SH-SY5Y (cell line): ENCODE data around the gene SPAG9.

Experiments
- GATA2 ChIP-seq: IDR thresholded peaks from 2 replicates; pipeline ENCODE4 v1.6.1; 2011; ENCODE audit warnings: mild to moderate bottlenecking, low read depth, low read length
- GATA3 ChIP-seq: IDR thresholded peaks from 2 replicates; pipeline ENCODE4 v1.6.1; 2011; ENCODE audit warnings: low read depth, mild to moderate bottlenecking, low read length, moderate library complexity

SPAG9 gene

GRCh38 chr17:51064061-51064735 lies 56.5 kb downstream of the SPAG9 start:
- TF ChIP-seq GATA3, result no peak
- TF ChIP-seq GATA2, result no peak

- TF ChIP-seq GATA2 (no peak), GATA3 (no peak)
Measured at GRCh38 chr17:51060396-51060795, 60.3 kb downstream of the SPAG9 start.

- no peak for TF ChIP-seq GATA3
- TF ChIP-seq GATA2, result no peak
Measured at GRCh38 chr17:51059781-51060180, 60.9 kb downstream of the SPAG9 start.

GRCh38 chr17:51057534-51057933 lies 63.1 kb downstream of the SPAG9 start:
- TF ChIP-seq GATA2 (no peak), GATA3 (no peak)

- no peak for TF ChIP-seq GATA3
- TF ChIP-seq GATA2, result no peak
Measured at GRCh38 chr17:51056813-51057510, 63.7 kb downstream of the SPAG9 start.

- TF ChIP-seq GATA2, result no peak
- no peak for TF ChIP-seq GATA3
Measured at GRCh38 chr17:51054748-51055147, 65.9 kb downstream of the SPAG9 start.

- TF ChIP-seq GATA3 (no peak), GATA2 (no peak)
Measured at GRCh38 chr17:51052235-51052634, 68.4 kb downstream of the SPAG9 start.

- no peak for TF ChIP-seq GATA3
- TF ChIP-seq GATA2, result no peak
Measured at GRCh38 chr17:51050291-51051033, 70.2 kb downstream of the SPAG9 start.

GRCh38 chr17:51046514-51047384 lies 73.9 kb downstream of the SPAG9 start:
- TF ChIP-seq GATA2 (peak; percentile 81), GATA3 (no peak; the same call in 1 of the 2 replicates)

- TF ChIP-seq GATA2 (no peak), GATA3 (peak; percentile 50; the same call in 1 of the 2 replicates)
Measured at GRCh38 chr17:51046046-51046445, 74.6 kb downstream of the SPAG9 start.

- TF ChIP-seq GATA2 (no peak), GATA3 (no peak)
Measured at GRCh38 chr17:51045621-51046020, 75.0 kb downstream of the SPAG9 start.

GRCh38 chr17:51044976-51045375 lies 75.7 kb downstream of the SPAG9 start:
- TF ChIP-seq GATA3 (no peak), GATA2 (no peak)

GRCh38 chr17:51036084-51036483 lies 84.6 kb downstream of the SPAG9 start:
- TF ChIP-seq GATA3 (no peak), GATA2 (no peak)

GRCh38 chr17:51035431-51035830 lies 85.2 kb downstream of the SPAG9 start:
- TF ChIP-seq GATA3 (no peak), GATA2 (no peak)
